NCI-H2196 (cell line): Measurements from ENCODE around the gene CMBL.

ENCODE experiments used
- DNase-seq: peaks from one replicate; lab custom pipeline; 2025; ENCODE audit not compliant: unreplicated experiment; lab: John Stamatoyannopoulos, UW

The CMBL gene

GRCh38 chr5:10333154-10334006 lies 25.7 kb upstream of the CMBL start:
- no peak for DNase-seq

DNA sequence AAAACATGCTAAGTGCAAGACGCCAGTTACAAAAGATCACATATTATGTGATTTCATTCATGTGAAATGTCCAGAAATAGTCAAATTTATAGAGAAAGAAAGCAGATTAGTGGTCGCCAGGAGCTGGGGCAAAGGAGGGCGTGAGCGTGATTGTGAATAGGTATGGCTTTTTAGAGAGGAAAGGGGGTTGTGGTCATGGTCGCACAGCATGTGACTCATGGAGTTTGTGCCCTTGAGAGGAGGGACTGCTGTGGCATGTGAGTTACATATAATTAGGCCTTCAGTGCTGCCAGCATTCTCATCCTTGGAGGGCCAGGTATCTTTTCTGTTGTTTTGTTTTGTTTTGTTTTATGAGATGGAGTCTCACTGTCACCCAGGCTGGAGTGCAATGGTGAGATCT lies 24.6 kb upstream of the CMBL start:
- no peak for DNase-seq

DNA sequence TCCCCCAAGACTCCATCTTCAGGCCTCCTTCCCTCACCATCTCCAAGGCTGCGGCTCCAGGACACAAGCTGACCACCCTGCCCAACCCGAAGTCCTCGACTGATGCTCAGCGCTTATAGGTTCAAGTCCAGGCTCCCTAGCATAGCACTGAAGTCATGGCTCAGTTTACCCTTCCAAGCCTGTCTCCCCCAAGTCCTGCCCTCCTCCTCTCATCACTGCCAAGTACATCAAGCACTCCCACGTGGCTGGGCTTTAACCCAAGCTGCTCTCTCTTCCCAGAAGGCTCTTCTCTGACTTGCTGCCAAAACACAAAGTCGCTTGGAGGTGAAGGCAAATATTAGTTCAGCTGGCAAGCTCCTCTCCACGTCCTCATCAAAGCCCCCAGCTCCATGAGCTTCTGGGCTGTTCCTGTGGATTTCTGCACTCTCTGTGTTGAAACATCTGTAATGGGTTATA lies 23.7 kb upstream of the CMBL start:
- peak; percentile 89 for DNase-seq

DNA sequence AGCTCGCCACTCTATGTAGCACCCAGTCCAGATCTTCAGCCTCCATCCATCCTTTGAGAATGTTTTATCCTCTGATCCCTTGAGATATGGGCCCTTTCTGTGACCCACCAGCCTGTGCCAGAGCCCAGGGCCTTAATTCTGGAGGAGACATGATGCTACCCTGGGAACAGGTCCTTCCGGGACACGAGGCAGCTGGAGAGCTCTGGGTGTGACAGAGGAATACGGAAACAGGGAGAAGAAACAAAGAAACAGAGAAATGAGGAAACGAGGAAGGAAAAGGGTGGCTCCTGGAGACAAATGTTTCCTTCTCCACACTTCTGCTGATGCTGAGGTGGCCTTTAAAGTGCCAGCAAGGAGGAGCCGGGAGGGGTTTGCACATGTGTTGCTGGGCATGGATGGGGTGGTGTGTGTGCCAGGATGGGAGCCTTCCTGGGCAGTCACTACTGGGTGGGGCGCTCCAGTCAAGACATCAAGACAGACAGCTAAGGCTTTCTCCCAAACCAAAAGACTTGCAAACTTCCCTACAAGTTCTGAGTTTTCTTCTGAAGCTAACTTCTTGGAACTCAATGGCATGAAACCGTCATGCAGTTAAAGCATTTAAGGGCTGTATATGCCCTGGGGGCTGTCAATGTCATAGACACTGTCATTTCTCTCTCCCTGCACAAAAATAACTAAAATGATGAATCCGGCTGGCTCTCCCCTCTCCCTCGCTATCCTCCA lies 23.0 kb upstream of the CMBL start:
- DNase-seq = no peak

- DNase-seq = no peak
Measured at GRCh38 chr5:10329820-10330481, 22.2 kb upstream of the CMBL start.

DNA sequence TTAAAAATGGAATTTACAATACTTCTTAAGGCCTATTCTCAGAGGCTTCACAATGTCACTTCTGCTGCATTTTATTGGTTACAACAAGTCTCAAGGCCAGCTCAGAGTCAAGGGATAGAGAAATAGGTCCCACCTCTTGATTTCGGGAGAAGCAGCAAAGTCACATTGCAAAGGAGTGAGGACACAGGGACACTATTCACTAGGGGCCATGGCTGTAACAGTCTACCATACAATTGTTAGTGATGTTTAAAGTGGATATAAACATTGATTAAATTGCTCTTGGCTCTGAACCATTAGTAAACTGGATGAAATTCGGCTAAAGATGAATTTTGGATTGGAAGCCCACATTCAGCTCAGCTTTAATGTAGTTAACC lies 21.7 kb upstream of the CMBL start:
- DNase-seq = no peak

DNA sequence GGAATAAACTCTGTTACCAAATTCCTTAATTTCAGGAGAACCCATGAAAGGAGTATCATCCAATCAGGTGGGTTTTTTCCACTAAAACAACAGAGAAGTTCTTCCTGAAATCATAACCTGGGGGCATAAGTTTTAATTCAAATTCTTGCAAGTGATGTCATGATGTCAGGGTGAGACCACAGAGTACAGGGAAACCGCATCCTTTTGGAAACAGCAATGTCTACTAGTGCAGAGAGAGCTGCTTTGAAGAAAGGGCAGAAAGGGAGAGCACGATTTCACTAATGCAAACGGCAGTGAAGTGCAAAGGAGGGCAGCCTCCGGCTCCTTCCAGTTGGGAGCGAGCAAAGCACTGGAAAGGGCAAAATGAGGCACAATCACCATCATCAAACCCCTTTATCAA lies 20.6 kb upstream of the CMBL start:
- DNase-seq = no peak

DNA sequence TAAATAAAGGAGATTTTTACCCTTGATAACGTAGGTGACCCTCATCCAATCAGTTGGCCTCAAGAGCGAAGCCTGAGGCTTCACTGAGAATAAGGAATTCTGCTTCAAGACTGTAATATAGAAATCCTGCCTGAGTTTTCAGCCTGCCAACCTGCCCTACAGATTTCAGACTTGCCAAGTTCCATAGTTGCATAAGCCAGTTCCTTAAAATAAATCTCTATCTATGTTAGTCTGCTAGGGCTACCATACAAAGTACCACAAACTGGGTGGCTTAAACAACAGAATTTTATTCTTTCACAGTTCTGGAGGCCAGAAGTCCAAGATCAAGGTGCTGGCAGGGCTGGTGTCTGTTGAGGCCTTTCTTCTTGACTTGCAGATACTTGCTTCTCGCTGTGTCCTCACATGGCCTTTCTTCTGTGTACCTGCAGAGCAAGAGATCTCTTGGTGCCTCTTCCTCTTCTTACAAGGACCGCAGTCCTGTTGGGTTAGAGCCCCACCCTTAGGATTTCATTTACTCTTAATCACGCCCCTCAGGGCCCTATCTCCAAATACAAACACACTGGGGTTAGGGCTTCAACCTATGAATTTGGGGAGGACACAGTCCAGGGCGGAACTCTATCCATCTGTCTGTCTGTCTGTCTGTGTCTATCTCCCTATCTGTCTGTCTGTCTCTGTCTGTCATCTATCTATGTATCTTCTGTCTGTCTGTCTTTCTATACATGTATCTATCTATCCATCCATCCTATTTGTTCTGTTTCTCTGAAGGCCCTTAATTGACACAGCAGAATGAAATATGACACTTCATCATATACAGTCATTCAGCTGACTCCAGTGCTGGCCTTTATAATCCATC lies 17.0 kb upstream of the CMBL start:
- no peak for DNase-seq

- DNase-seq = no peak
Measured at GRCh38 chr5:10323588-10324488, 16.1 kb upstream of the CMBL start.

DNA sequence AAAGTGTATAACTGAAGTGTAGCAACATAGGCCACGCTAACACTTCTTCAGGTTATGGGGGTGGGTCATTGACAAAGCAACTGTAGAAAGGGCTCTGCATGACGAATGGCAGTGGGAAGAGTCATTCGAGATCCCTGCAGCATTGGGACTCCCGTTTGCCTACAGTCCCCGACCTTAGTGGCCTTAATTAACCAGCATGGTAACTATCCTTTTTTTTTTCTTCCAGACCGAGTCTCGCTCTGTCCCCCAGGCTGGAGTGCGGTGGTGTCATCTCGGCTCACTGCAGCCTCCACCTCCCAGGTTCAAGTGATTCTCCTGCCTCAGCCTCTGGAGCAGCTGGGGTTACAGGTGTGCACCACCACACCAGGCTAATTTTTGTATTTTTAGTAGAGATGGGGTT lies 14.2 kb upstream of the CMBL start:
- DNase-seq = no peak

- no peak for DNase-seq
Measured at GRCh38 chr5:10320793-10321192, 13.1 kb upstream of the CMBL start.

GRCh38 chr5:10319202-10319851 lies 11.6 kb upstream of the CMBL start:
- DNase-seq = no peak

- DNase-seq = no peak
Measured at GRCh38 chr5:10317825-10318682, 10.4 kb upstream of the CMBL start.

- DNase-seq = no peak
Measured at GRCh38 chr5:10315824-10316509, 8.3 kb upstream of the CMBL start.

- DNase-seq = no peak
Measured at GRCh38 chr5:10315201-10315600, 7.5 kb upstream of the CMBL start.

DNA sequence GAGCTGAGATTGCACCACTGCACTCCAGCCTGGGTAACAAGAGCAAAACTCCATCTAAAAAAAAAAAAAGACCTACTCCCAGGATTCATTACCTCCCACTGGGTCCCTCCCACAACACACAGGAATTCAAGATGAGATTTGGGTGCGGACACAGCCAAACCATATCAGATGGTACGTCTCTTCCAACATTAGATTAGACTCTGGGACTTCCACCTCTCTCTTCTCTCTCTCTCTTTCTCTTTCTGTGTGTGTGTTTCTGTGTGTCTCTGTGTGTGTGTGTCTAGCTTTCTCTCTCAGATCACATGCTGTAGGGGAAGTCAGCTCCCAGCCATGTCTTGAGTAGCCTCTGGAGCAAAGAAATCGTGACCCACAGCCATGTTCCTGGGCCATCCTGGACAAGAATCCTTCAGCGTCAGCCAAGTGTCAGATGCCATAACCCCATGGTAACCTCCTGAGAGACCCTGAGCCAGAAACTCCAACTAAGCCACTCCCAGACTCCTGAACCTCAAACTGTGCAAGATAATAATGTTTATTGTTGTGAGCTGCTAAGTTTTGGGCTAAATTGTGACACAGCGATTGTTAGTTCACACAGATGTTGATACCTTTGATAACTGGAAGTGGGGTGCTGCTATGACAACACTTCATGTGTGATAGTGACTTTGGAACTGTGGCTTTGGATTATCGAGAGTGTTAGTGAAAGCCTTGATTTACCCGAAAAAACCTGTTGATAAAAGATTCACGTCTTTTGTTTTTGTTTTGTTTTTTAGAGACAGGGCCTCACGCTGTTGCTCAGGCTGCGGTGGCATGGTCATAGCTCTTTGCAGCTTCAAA lies 4.1 kb upstream of the CMBL start:
- DNase-seq = no peak
